ENCODE measurements around the gene ARMH1.

The ARMH1 gene

GRCh38 chr1:44631647-44632539 lies 42.6 kb upstream of the ARMH1 start:
- DNase-seq (ENCODE audit: extremely low spot score), result peak; percentile 96
- ChIA-PET CTCF (interaction anchor here (0.6 to 13.8 kb wide), 10 partner anchors 10 to 414 kb away, joined by 3 to 204 read pairs (median 4); partner anchors contain the start of genes PLK3 and TMEM53), POLR2A (interaction anchor here (0.6 to 1.4 kb wide), 11 partner anchors 11 to 1554 kb away, joined by 3 to 4 read pairs (median 3); partner anchors contain the start of genes ARMH1 and TMEM53)
- no peak for TF ChIP-seq CTCF (IDR thresholded peaks at IDR 0.05; ENCODE audit: control extremely low read depth, extremely low read depth, low read depth, missing control alignments)

- CTCF ChIA-PET, result interaction anchor here (1.0 to 13.8 kb wide), 10 partner anchors 9 to 414 kb away, joined by 3 to 204 read pairs (median 4); partner anchors contain the start of gene TMEM53
Measured at GRCh38 chr1:44632598-44632997, 41.9 kb upstream of the ARMH1 start.

GRCh38 chr1:44634606-44635189 lies 39.8 kb upstream of the ARMH1 start:
- ChIA-PET CTCF (interaction anchor here (0.9 to 13.8 kb wide), 4 partner anchors 15 to 40 kb away, joined by 3 to 204 read pairs (median 4); no protein-coding TSS in a partner anchor), POLR2A (interaction anchor here (1.4 kb wide), 1 partner anchor 185 kb away, joined by 3 read pairs; no protein-coding TSS in a partner anchor)
- no peak for DNase-seq (ENCODE audit: extremely low spot score)
- TF ChIP-seq CTCF (IDR thresholded peaks at IDR 0.05; ENCODE audit: control extremely low read depth, extremely low read depth, low read depth, missing control alignments), result no peak

More at GRCh38 chr1:44632598-44632997, 41.9 kb upstream of the ARMH1 start:
- TF ChIP-seq CTCF (IDR thresholded peaks at IDR 0.05; ENCODE audit: control extremely low read depth, extremely low read depth, low read depth, missing control alignments), result no peak
- no peak for DNase-seq (ENCODE audit: extremely low spot score)
- POLR2A ChIA-PET, result interaction anchor here (0.6 to 1.2 kb wide), 5 partner anchors 12 to 1554 kb away, joined by 3 to 4 read pairs (median 3); no protein-coding TSS in a partner anchor

GRCh38 chr1:44635439-44635838 lies 39.1 kb upstream of the ARMH1 start:
- ChIA-PET CTCF (interaction anchor here (1.2 to 13.8 kb wide), 5 partner anchors 14 to 318 kb away, joined by 3 to 204 read pairs (median 3); no protein-coding TSS in a partner anchor), POLR2A (no interaction called here)
- DNase-seq (ENCODE audit: extremely low spot score), result no peak
- no peak for TF ChIP-seq CTCF (IDR thresholded peaks at IDR 0.05; ENCODE audit: control extremely low read depth, extremely low read depth, low read depth, missing control alignments)

- ChIA-PET CTCF (interaction anchor here (1.3 to 13.8 kb wide), 4 partner anchors 13 to 319 kb away, joined by 3 to 204 read pairs (median 3); no protein-coding TSS in a partner anchor), POLR2A (no interaction called here)
- no peak for TF ChIP-seq CTCF (IDR thresholded peaks at IDR 0.05; ENCODE audit: control extremely low read depth, extremely low read depth, low read depth, missing control alignments)
- DNase-seq (ENCODE audit: extremely low spot score), result no peak
Measured at GRCh38 chr1:44636083-44636687, 38.3 kb upstream of the ARMH1 start.
